ENCODE results near the gene TTC34. TPM values are rescaled to one million over a fixed set of nuclear protein-coding genes. Genes with fewer than 3 reads are reported as not detected.
"Not testable (repeated sequence)": the region's sequence is repeated elsewhere in the genome, so short reads cannot be mapped to it uniquely, and the experiment has no call there.

Gene TTC34
- total RNA-seq, 2 experiments from 2014 or later: 0.79 to 0.81 TPM

- H3K4me1 Mint-ChIP-seq (ENCODE audit: low read depth); ATAC-seq; intact Hi-C loops (cut with micrococcal nuclease); H3K36me3 Mint-ChIP-seq (ENCODE audit: low read depth); DNase-seq; H3K27me3 Mint-ChIP-seq; CTCF ChIA-PET; H3K9me3 Mint-ChIP-seq; H3K4me3 Mint-ChIP-seq; H3K27ac Mint-ChIP-seq; POLR2A ChIA-PET: not testable (repeated sequence)
These were observed 118.6 kb downstream of the TTC34 start for GRCh38 chr1:2682879-2683278.

DNA sequence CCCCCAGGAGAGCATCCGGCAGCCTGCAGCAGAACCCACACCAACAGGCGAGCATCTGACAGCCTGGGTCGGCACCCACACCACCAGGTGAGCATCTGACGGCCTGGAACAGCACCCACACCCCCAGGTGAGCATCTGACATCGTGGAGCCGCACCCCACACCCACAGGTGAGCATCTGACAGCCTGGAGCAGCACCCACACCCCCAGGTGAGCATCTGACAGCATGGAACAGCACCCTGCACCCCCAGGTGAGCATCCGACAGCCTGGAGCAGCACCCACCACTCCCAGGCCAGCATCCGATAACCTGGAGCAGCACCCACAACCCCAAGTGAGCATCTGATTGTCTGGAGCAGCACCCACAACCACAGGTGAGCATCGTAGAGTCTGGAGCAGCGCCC is 124.8 kb downstream of the TTC34 start:
- H3K36me3 Mint-ChIP-seq (ENCODE audit: low read depth); POLR2A ChIA-PET; H3K27ac Mint-ChIP-seq; H3K27me3 Mint-ChIP-seq; DNase-seq; intact Hi-C loops (cut with micrococcal nuclease); CTCF ChIA-PET; H3K4me1 Mint-ChIP-seq (ENCODE audit: low read depth); H3K4me3 Mint-ChIP-seq; H3K9me3 Mint-ChIP-seq; ATAC-seq: not testable (repeated sequence)

DNA sequence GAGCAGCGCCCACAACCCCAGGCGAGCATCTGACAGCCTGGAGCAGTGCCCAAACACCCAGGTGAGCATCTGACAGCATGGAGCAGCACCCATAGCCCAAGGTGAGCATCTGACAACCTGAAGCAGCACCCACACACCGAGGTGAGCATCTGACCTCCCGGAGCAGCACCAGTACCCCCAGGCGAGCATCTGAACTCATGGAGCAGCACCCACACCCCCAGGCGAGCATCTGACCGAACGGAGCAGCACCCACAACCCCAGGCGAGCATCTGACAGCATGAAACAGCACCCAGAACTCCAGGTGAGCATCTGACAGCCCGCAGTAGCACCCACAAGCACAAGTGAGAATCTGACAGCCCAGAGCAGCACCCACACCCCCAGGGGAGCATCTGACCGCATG is 129.8 kb downstream of the TTC34 start:
- H3K4me3 Mint-ChIP-seq; H3K36me3 Mint-ChIP-seq (ENCODE audit: low read depth); H3K27ac Mint-ChIP-seq; H3K27me3 Mint-ChIP-seq; POLR2A ChIA-PET; intact Hi-C loops (cut with micrococcal nuclease); H3K4me1 Mint-ChIP-seq (ENCODE audit: low read depth); H3K9me3 Mint-ChIP-seq; DNase-seq; ATAC-seq; CTCF ChIA-PET: not testable (repeated sequence)

DNA sequence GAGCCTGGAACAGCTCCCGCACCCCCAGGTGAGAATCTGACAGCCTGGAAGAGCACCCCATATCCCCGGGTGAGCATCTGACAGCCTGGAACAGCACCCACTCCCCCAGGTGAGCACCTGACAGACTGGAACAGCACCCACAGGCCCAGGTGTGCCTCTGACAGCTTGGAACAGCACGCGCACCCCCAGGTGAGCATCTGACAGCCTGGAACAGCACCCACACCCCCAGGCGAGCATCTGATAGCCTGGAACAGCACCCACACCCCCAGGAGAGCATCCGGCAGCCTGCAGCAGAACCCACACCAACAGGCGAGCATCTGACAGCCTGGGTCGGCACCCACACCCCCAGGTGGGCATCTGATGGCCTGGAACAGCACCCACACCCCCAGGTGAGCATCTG is 141.7 kb downstream of the TTC34 start:
- CTCF ChIA-PET; intact Hi-C loops (cut with micrococcal nuclease); POLR2A ChIA-PET; H3K36me3 Mint-ChIP-seq (ENCODE audit: low read depth); H3K4me3 Mint-ChIP-seq; H3K27me3 Mint-ChIP-seq; H3K4me1 Mint-ChIP-seq (ENCODE audit: low read depth); H3K9me3 Mint-ChIP-seq; H3K27ac Mint-ChIP-seq; DNase-seq; ATAC-seq: not testable (repeated sequence)

- H3K4me1 Mint-ChIP-seq (ENCODE audit: low read depth); ATAC-seq; H3K4me3 Mint-ChIP-seq; CTCF ChIA-PET; H3K27ac Mint-ChIP-seq; H3K9me3 Mint-ChIP-seq; intact Hi-C loops (cut with micrococcal nuclease); POLR2A ChIA-PET; DNase-seq; H3K36me3 Mint-ChIP-seq (ENCODE audit: low read depth): not testable (repeated sequence)
- H3K27me3 Mint-ChIP-seq: peaks cover 28% of the 10 kb centered on the region
These were observed 143.6 kb downstream of the TTC34 start for GRCh38 chr1:2657909-2658308.

DNA sequence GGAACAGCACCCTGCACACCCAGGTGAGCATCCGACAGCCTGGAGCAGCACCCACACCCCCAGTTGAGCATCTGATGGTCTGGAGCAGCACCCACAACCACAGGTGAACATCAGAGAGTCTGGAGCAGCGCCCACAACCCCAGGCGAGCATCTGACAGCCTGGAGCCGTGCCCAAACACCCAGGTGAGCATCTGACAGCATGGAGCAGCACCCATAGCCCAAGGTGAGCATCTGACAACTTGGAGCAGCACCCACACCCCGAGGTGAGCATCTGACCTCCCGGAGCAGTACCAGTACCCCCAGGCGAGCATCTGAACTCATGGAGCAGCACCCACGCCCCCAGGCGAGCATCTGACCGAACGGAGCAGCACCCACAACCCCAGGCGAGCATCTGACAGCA is 144.4 kb downstream of the TTC34 start:
- CTCF ChIA-PET; POLR2A ChIA-PET; H3K4me3 Mint-ChIP-seq; ATAC-seq; intact Hi-C loops (cut with micrococcal nuclease); DNase-seq; H3K27ac Mint-ChIP-seq; H3K36me3 Mint-ChIP-seq (ENCODE audit: low read depth); H3K9me3 Mint-ChIP-seq; H3K4me1 Mint-ChIP-seq (ENCODE audit: low read depth): not testable (repeated sequence)
- H3K27me3 Mint-ChIP-seq: peaks cover 35% of the 10 kb centered on the region

DNA sequence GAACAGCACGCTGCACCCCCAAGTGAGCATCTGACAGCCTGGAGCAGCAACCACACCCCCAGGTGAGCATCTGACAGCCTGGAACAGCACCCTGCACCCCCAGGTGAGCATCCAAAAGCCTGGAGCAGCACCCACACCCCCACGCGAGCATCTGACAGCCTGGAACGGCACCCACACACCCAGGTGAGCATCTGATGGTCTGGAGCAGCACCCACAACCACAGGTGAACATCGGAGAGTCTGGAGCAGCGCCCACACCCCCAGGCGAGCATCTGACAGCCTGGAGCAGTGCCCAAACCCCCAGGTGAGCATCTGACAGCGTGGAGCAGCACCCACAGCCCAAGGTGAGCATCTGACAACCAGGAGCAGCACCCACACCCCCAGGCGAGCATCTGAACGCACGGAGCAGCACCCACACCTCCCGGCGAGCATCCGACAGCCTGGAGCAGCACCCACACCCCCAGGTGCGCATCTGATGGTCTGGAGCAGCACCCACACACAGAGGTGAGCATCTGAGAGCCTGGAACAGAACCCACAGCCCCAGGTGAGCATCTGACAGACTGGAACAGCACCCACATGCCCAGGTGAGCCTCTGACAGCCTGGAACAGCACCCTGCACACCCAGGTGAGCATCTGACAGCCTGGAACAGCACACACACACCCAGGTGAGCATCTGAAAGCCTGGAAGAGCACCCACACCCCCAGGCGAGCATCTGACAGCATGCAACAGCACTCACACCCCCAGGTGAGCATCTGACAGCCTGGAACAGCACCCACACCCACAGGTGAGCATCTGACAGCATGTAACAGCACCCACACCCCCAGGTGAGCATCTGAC is 145.7 kb downstream of the TTC34 start:
- ATAC-seq; H3K4me1 Mint-ChIP-seq (ENCODE audit: low read depth); H3K4me3 Mint-ChIP-seq; intact Hi-C loops (cut with micrococcal nuclease); H3K9me3 Mint-ChIP-seq; POLR2A ChIA-PET; H3K27ac Mint-ChIP-seq; H3K36me3 Mint-ChIP-seq (ENCODE audit: low read depth); CTCF ChIA-PET: not testable (repeated sequence)
- peaks cover 36% of the 10 kb centered on the region for H3K27me3 Mint-ChIP-seq
- peak; percentile 12 for DNase-seq

- CTCF ChIA-PET: not testable (repeated sequence)
These were observed 147.0 kb downstream of the TTC34 start for GRCh38 chr1:2654443-2654948.

DNA sequence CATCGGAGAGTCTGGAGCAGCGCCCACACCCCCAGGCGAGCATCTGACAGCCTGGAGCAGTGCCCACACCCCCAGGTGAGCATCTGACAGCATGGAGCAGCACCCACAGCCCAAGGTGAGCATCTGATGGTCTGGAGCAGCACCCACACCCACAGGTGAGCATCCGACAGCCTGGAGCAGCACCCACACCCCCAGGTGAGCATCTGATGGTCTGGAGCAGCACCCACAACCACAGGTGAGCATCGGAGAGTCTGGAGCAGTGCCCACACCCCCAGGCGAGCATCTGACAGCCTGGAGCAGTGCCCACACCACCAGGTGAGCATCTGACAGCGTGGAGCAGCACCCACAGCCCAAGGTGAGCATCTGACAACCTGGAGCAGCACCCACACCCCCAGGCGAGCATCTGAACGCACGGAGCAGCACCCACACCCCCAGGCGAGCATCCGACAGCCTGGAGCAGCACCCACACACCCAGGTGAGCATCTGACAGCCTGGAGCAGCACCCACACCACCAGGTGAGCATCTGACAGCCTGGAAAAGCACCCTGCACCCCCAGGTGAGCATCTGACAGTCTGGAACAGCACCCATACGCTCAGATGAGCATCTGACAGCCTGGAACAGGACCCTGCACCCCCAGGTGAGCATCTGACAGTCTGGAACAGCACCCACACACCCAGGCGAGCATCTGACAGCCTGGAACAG is 147.6 kb downstream of the TTC34 start:
- peak; percentile 32 for DNase-seq
- CTCF ChIA-PET; H3K36me3 Mint-ChIP-seq (ENCODE audit: low read depth); ATAC-seq; H3K4me3 Mint-ChIP-seq; H3K4me1 Mint-ChIP-seq (ENCODE audit: low read depth); H3K9me3 Mint-ChIP-seq; POLR2A ChIA-PET; intact Hi-C loops (cut with micrococcal nuclease); H3K27ac Mint-ChIP-seq: not testable (repeated sequence)
- H3K27me3 Mint-ChIP-seq: peaks cover 36% of the 10 kb centered on the region

More at GRCh38 chr1:2654443-2654948, 147.0 kb downstream of the TTC34 start:
- intact Hi-C loops (cut with micrococcal nuclease); H3K36me3 Mint-ChIP-seq (ENCODE audit: low read depth); H3K4me3 Mint-ChIP-seq; H3K4me1 Mint-ChIP-seq (ENCODE audit: low read depth); H3K27ac Mint-ChIP-seq; H3K9me3 Mint-ChIP-seq; POLR2A ChIA-PET; ATAC-seq: not testable (repeated sequence)
- peaks cover 36% of the 10 kb centered on the region for H3K27me3 Mint-ChIP-seq
- peak; percentile 12 for DNase-seq

DNA sequence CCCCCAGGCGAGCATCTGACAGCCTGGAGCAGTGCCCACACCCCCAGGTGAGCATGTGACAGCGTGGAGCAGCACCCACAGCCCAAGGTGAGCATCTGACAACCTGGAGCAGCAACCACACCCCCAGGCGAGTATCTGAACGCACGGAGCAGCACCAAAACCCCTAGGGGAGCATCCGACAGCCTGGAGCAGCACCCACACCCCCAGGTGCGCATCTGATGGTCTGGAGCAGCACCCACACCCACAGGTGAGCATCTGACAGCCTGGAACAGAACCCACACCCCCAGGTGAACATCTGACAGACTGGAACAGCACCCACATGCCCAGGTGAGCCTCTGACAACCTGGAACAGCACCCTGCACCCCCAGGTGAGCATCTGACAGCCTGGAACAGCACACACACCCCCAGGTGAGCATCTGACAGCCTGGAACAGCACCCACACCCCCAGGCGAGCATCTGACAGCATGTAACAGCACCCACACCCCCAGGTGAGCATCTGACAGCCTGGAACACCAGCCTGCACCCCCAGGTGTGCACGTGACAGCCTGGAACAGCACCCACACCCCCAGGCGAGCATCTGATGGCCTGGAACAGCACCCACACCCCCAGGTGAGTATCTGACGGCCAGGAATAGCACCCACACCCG is 148.4 kb downstream of the TTC34 start:
- H3K4me1 Mint-ChIP-seq (ENCODE audit: low read depth); H3K9me3 Mint-ChIP-seq; H3K36me3 Mint-ChIP-seq (ENCODE audit: low read depth); CTCF ChIA-PET; H3K27ac Mint-ChIP-seq; intact Hi-C loops (cut with micrococcal nuclease); POLR2A ChIA-PET; H3K4me3 Mint-ChIP-seq; ATAC-seq: not testable (repeated sequence)
- peak; percentile 21 for DNase-seq
- peaks cover 36% of the 10 kb centered on the region for H3K27me3 Mint-ChIP-seq

DNA sequence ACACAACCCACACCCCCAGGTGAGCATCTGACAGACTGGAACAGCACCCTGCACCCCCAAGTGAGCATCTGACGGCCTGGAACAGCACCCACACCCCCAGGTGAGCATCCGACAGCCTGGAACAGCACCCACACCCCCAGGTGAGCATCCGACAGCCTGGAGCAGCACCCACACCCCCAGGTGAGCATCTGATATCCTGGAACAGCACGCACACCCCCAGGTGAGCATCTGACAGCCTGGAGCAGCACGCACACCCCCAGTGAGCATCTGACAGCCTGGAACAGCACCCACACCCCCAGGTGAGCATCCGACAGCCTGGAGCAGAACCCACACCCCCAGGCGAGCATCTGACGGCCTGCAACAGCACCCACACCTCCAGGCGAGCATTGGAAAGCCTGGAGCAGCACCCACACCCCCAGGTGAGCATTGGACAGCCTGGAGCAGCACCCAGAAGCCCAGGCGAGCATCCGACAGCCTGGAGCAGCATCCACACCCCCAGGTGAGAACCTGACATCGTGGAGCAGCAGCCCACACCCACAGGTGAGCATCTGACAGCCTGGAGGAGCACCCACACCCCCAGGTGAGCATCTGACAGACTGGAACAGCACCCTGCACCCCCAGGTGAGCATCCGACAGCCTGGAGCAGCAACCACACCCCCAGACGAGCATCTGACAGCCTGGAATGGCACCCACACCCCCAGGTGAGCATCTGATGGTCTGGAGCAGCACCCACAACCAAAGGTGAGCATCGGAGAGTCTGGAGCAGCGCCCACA is 149.2 kb downstream of the TTC34 start:
- H3K9me3 Mint-ChIP-seq; H3K36me3 Mint-ChIP-seq (ENCODE audit: low read depth); CTCF ChIA-PET; ATAC-seq; H3K4me1 Mint-ChIP-seq (ENCODE audit: low read depth); POLR2A ChIA-PET; H3K4me3 Mint-ChIP-seq; intact Hi-C loops (cut with micrococcal nuclease); H3K27ac Mint-ChIP-seq: not testable (repeated sequence)
- peak; percentile 2 for DNase-seq
- H3K27me3 Mint-ChIP-seq: peaks cover 36% of the 10 kb centered on the region
